ENCODE measurements around the gene TRIM62.

DNA sequence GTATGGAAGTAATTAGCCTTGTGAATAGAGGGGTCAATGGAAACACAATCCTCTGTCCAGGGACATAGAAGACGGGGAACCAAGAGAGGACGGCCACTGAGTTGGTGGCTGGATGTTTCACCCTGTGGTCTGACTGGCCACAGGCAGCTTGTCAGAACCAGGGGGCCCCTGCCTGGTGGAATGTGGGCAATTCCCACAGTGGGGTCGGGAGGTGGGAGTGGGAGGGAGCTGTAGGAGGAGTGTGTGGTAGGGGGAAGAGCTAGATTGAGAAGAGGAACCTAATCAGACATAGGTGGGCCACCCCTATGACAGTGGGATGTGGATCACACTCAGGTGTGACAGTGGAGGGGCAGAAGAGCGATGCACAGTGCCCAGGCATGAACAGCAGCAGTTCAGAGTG lies 31.3 kb downstream of the TRIM62 start:
- no peak for TF ChIP-seq EP300 (IDR thresholded peaks at IDR 0.05)
- TF ChIP-seq, protein P1, sequence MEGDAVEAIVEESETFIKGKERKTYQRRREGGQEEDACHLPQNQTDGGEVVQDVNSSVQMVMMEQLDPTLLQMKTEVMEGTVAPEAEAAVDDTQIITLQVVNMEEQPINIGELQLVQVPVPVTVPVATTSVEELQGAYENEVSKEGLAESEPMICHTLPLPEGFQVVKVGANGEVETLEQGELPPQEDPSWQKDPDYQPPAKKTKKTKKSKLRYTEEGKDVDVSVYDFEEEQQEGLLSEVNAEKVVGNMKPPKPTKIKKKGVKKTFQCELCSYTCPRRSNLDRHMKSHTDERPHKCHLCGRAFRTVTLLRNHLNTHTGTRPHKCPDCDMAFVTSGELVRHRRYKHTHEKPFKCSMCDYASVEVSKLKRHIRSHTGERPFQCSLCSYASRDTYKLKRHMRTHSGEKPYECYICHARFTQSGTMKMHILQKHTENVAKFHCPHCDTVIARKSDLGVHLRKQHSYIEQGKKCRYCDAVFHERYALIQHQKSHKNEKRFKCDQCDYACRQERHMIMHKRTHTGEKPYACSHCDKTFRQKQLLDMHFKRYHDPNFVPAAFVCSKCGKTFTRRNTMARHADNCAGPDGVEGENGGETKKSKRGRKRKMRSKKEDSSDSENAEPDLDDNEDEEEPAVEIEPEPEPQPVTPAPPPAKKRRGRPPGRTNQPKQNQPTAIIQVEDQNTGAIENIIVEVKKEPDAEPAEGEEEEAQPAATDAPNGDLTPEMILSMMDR (IDR thresholded peaks at IDR 0.05) = no peak
- no peak for TF ChIP-seq POLR2A (IDR thresholded peaks at IDR 0.05)
- TF ChIP-seq POLR2AphosphoS5 (IDR thresholded peaks at IDR 0.05) = no peak

All from suprapubic skin (tissue), 4 donors.